Liver (tissue), 3 donors: ENCODE data around the gene KDM5A.

Experiments
- EGR1 ChIP-seq, 2 donors: IDR thresholded peaks; 2 replicates each; pipeline ENCODE4 v1.6.1; 2016 to 2018; ENCODE audit warnings: antibody characterized with exemption in 2 of 2, low read depth in 2 of 2
- FOXA1 ChIP-seq: IDR thresholded peaks from 2 replicates; pipeline ENCODE4 v1.6.1; 2016; ENCODE audit warnings: antibody characterized with exemption
- GABPA ChIP-seq, 2 donors: IDR thresholded peaks in 1 of 2; conservative IDR thresholded peaks in 1 of 2; 2 replicates each; pipeline ENCODE4 v1.6.1; 2016; ENCODE audit warnings: antibody characterized with exemption in 2 of 2, mild to moderate bottlenecking in 1 of 2, moderate library complexity in 1 of 2
- JUND ChIP-seq, 2 donors: IDR thresholded peaks; 2 replicates each; pipeline ENCODE4 v1.6.1; 2016; ENCODE audit warnings: antibody characterized with exemption in 2 of 2
- RAD21 ChIP-seq, 2 donors: IDR thresholded peaks; 2 replicates each; pipeline ENCODE4 v1.6.1; 2016; ENCODE audit warnings: antibody characterized with exemption in 2 of 2, mild to moderate bottlenecking in 2 of 2
- REST ChIP-seq: IDR thresholded peaks from 2 replicates; pipeline ENCODE4 v1.6.1; 2016; ENCODE audit warnings: antibody characterized with exemption, mild to moderate bottlenecking
- SP1 ChIP-seq: IDR thresholded peaks from 2 replicates; pipeline ENCODE4 v1.6.1; 2018; ENCODE audit warnings: antibody characterized with exemption, mild to moderate bottlenecking
- TAF1 ChIP-seq: conservative IDR thresholded peaks from 2 replicates; pipeline ENCODE4 v1.6.1; 2016; ENCODE audit warnings: antibody characterized with exemption, mild to moderate bottlenecking
- TF ChIP-seq, protein P1 (sequence below): fragments of 150-350 bp; IDR thresholded peaks from 2 replicates; pipeline ENCODE4 v1.5.1; 2017; ENCODE audit warnings: improper control_type of control experiment, low read depth, low read length; ENCODE audit not compliant: missing input control
- TF ChIP-seq, protein P2 (sequence below): IDR thresholded peaks from 2 replicates; pipeline ENCODE4 v1.6.1; 2016; ENCODE audit warnings: antibody characterized with exemption
- TF ChIP-seq, protein P3 (sequence below): IDR thresholded peaks from 2 replicates; pipeline ENCODE4 v1.6.1; 2016; ENCODE audit warnings: antibody characterized with exemption
- donor health status: healthy.
- donor health status: healthy.

GRCh38 chr12:400828-401227 lies 11.7 kb upstream of the KDM5A start:
- TF ChIP-seq, protein P1, sequence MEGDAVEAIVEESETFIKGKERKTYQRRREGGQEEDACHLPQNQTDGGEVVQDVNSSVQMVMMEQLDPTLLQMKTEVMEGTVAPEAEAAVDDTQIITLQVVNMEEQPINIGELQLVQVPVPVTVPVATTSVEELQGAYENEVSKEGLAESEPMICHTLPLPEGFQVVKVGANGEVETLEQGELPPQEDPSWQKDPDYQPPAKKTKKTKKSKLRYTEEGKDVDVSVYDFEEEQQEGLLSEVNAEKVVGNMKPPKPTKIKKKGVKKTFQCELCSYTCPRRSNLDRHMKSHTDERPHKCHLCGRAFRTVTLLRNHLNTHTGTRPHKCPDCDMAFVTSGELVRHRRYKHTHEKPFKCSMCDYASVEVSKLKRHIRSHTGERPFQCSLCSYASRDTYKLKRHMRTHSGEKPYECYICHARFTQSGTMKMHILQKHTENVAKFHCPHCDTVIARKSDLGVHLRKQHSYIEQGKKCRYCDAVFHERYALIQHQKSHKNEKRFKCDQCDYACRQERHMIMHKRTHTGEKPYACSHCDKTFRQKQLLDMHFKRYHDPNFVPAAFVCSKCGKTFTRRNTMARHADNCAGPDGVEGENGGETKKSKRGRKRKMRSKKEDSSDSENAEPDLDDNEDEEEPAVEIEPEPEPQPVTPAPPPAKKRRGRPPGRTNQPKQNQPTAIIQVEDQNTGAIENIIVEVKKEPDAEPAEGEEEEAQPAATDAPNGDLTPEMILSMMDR: no peak
- no peak for TF ChIP-seq EGR1 (IDR thresholded peaks at IDR 0.05; ENCODE audit: low read depth in 2 of 2)
- TF ChIP-seq TAF1: no peak
- TF ChIP-seq, protein P2, sequence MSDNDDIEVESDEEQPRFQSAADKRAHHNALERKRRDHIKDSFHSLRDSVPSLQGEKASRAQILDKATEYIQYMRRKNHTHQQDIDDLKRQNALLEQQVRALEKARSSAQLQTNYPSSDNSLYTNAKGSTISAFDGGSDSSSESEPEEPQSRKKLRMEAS: no peak
- no peak for TF ChIP-seq JUND (IDR thresholded peaks at IDR 0.05)
- TF ChIP-seq SP1: no peak
- no peak for TF ChIP-seq GABPA (IDR thresholded peaks at IDR 0.05 in 1 of 2, conservative IDR thresholded peaks at IDR 0.05 in 1 of 2)
- no peak for TF ChIP-seq REST
- TF ChIP-seq, protein P3, sequence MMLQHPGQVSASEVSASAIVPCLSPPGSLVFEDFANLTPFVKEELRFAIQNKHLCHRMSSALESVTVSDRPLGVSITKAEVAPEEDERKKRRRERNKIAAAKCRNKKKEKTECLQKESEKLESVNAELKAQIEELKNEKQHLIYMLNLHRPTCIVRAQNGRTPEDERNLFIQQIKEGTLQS: no peak
- no peak for TF ChIP-seq RAD21 (IDR thresholded peaks at IDR 0.05)
- TF ChIP-seq FOXA1: no peak
